NCI-H1436 (cell line): Measurements from ENCODE around the gene MAP4.

ENCODE experiments used
- DNase-seq: peaks from one replicate; lab custom pipeline; 2025; lab: John Stamatoyannopoulos, UW

The MAP4 gene

DNA sequence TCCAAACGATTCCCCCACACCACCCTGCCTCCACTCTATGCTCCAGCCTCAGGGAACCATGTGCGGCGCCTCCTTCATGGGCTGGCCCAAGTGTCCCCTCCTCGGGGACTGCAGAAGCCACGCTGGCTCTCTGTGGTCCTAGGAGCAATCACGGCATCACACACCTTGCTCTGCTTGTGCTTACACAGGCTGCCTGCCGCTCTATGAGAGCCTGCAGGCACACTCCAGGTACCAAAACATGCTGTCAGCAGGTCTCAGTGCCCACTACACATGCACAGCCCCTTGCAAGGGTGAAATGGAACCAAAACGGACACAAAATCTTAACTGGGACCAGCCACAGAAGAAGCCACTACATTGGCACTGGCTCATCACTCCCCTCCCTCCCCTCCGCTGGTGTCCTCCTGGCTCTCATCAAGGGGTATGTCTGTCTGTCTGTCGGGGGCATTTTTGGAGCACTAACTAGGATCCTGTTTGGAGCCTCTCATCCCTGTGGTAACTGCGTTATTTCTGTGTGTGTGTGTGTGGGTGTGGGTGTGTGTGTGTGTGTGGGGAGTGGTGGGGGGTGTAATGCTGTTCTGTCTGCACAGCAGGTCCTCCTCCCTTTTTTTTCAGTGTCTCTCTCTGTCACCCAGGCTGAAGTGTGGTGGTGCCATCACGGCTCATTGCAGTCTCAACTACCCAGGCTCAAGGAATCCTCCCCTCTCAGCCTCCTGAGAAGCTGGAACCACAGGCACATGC, 152.7 kb downstream of the MAP4 start:
- DNase-seq = no peak

DNA sequence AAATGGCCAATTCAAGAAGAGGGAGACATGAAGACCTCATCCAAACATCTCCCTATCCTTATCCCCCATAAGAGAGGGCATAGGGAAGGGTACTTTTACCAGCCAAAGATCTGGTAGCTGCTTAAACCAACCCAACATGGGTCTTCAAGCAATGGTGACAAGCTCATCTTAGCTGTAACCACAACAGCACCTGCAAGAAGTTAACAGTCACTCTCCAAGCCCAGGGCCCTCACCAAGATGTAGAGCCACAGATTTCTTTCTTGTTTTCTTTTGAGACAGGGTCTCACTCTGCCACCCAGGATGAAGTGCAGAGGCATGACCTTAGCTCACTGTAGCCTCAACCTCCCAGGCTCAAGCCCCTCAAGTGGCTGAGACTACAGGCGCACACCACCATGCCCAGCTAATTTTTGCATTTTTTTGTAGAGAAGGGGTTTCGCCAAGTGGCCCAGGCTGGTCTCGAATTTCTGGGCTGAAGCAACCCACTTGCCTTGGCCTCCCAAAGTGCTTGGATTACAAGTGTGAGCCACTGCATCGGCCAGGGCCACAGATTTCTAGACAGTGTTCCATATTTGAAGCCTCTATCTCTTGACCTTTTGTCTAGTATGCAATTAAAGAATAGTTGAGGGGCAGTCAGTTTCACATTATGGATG, 156.1 kb downstream of the MAP4 start:
- DNase-seq = no peak

DNA sequence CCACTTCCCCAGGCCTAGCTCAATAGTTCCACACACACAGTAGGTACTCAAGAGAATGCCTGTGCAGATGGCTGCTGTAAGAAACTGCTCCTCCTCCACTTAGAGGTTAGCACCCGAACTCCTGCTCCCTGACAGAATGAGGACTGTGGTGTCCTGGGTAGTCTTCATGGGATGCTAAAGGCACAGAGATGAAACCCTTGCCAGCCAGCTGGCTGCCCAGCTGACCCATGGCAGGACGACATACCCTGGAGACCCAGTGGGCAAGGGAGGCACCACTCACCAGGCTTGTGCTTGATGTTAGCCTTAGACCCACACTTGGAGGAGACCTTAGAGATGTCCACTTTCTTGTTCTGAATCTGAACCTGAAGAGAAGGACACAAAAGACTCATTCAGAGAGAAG, 159.1 kb downstream of the MAP4 start:
- DNase-seq = no peak

DNA sequence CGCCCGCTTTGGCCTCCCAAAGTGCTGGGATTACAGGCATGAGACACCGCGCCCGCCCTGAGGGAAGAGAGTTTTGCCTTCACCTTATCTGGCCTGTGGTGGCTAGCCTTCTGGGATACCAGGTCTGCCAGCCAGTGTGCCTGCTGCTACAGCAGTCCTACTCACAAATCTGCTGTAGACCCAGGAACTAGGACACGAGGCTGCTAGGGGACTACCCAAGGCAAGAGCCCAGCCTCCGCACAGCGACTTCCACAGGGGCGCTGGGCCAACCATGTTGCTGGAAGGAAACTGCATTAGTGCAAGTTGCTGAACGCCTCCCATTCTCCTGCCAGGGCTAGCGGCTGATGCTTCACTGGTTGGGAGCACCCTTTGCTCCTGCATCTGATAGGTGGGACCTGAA, 159.5 kb downstream of the MAP4 start:
- no peak for DNase-seq

DNA sequence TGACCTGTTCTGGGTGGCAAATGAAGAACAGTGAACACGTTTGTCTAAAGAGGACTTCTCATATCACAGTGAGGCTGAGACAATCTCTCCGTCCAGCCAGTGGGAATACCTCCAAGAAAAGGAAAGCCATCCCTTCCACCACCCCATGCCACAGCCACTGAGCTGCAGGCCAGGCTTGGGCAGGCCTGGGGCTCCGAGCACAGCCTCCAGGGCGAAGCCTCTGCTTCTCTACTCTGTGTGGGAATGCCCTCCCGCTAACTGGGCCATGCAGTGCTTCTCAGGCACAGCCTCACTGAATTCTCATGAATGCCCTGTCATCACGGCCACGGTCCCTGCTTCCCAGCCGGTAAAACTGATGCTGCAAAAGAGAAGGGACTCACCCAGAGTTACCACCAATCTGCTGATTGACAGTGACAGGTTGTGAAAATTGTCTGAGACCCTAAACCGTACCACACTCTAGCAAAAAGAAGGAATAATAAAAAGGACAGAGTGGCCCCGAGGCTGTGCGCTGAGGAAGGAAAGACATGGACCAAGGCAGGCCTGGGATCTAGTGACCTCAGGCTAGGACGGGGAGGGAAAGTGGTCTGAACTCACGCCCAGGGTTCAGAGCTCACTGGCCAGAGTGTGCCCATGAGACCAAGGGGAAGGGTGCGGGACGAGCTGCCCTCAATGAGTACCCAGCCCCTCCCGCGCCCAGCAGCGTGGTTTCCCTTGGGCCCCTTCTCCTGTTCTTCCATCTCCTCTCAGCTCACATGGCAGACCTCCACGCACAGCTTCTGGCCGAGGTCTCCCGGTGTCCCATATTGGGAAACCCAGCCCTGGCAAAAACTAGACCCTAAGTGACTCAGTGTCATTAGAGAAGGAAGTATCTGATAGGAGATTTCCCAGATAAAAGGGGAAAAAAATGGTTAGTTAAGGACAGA, 160.5 kb downstream of the MAP4 start:
- DNase-seq = no peak

DNA sequence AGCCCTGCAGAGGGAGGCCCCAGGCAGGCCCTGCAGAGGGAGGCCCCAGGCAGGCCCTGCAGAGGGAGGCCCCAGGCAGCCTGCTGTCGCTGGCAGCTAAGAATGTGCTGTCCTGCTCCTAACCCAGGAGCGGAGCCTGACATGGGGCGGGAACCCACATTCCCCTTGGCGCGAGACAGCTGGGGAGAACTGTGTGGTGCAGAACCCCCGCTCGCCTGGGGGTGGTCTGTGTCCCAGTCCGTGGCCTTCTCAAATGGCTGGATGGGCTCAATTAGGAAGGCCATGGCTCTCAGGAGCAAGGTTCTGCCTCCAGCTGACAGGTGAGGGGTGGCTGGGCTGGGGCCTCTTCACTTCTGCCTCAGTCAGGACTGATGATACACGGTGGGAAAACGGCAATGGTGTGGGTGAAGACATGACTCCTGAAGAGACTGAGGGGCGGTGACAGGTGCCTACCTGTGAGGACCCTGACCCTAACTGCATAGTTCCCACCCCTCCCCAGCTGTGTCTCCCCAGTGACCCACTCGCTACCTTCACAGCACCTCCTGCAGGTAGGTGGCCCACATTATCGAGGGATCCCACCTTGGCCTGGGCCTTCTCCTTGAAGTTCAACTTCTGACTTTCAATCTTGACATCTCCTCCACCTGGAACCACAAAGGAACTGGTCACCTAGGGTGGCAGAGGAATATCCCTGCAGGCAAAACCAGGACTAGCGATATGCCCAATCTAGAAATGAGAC, 161.3 kb downstream of the MAP4 start:
- DNase-seq = no peak

DNA sequence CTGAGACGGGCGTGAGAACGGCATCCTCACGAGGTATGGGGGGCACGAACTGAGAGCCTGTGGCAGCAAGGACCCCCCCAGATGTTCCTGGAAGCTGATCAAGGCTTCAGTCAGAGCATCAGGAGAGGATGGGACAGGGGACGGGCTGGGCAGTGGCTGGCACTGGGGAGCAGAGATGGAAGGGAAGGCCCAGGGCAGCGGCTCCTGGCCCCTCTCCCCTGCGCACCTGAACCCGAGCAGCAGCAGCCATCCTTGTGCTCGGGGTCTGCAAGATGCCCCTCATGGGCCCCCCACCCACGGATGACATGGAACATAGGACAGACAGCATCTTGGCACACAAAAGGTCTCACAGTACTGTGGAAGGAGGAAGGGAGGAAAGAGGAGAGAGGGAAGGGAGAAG, 161.9 kb downstream of the MAP4 start:
- no peak for DNase-seq

DNA sequence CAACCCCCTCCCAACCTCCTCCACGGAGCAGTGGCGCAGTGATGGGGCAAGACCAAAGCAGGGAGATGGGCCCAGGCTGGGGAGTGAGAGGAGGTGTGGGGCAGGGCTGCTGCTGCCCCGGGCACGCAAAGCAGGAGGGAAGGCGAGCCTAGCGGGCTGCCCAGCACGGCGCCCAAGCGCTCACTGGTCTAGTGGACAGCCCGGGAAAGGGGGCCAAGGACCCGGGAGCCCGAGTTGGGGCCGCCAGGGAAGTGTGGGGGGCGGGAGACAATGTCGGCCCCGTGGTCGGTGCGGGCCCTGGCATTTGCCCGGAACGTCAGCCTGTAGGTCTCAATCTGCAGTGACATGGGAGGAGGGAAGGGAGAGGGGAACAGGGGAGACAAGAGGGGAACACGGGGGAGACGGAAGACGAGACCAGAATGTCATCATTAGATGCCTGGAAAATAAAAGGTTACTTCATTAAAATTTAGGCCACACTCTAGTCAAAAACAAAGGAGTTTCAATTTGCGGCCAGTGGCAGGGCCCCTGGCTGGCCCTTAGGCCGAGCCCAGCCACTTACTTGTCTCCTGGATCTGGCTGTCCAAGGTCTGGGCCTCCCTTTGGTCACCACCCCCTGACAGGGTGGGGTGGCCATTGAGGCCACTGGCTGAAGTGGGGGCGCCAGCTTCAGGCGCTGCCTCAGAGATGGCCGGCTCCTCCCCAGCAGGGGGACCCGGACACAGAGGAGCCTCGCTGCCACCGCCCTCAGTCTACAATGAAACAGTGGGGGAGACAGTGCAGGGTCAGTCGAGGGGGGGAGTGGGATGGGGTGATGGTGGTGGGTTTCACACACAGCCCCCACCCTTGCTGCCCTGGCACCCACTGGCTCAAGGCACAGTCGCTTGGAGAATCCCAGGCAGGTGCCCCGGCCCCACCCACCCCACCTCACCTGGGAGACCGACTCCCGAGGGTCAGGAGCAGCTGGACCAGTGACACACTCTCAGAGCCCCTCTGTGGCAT, 163.3 kb downstream of the MAP4 start:
- DNase-seq = no peak

DNA sequence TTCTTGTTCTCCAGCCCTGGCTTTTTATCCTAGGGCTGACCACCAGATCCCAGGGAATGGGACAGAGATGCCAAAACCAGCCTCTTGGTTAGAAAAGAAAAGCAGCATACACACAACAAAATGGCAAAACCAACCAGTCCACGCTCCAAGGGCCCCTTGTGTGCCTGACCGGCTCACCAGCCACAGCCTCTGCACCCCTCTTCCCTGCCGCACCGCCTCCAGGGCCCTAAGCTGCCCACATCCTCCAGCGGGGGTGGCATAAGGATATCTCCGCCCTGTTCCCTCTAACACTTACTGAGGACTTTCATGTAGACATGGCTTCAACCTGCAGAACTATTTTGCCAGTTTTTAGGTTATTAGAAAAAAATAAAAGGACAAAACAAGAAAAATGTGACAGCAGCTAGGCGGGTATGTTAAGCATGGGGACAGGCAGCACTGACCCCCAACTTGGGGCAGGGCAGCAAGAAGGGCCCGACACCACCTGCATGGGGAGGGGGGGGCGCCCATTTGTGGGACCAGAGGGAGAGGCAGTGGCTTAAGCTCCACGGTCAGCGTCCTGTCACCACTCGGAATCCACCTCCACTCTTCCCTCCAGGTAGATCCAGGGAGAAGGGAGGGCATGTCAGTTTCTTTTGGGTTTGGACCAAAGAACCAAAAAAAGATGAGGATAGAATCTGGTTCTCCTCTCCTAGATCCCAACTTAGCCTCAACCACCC, 164.2 kb downstream of the MAP4 start:
- no peak for DNase-seq

DNA sequence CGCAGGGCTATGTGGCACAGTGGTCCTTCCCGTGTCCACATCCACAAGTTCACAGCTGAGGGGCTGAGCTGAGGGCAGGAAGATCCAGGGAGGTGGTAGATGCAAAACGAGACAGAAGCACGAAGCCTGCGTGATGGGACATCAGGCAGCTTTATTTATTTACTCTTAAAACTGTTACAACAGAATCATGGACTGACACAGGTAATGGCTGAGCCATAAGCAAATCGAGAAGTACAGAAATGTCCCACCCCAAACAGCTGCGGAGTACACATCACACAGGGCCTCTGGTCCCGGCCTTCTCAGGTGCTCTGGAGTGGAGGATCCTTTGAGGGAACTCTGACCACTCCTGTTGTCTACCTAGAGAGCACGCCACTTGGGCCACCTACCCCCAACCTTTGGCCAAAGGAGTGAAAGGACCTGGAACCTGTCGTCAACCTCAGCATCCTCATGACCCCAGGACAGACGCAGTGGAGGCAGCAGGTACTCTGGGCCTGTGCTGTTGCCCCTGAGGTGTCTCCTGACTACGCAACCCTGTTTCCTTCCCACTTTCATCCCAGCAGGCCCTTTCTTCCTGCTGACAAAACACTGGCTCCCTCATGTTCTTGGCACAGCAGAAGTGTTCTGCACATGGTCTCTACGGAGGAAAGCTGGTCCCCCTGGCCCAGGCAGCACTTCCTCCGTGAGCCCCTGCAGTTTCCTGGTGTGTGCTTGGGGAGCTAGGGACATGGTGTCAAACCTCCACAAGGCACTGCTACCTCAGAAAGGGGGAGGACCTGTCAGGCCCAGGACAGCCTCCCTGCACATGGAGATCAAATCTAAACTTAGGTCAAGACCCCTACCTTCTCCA, 165.4 kb downstream of the MAP4 start:
- DNase-seq = no peak

DNA sequence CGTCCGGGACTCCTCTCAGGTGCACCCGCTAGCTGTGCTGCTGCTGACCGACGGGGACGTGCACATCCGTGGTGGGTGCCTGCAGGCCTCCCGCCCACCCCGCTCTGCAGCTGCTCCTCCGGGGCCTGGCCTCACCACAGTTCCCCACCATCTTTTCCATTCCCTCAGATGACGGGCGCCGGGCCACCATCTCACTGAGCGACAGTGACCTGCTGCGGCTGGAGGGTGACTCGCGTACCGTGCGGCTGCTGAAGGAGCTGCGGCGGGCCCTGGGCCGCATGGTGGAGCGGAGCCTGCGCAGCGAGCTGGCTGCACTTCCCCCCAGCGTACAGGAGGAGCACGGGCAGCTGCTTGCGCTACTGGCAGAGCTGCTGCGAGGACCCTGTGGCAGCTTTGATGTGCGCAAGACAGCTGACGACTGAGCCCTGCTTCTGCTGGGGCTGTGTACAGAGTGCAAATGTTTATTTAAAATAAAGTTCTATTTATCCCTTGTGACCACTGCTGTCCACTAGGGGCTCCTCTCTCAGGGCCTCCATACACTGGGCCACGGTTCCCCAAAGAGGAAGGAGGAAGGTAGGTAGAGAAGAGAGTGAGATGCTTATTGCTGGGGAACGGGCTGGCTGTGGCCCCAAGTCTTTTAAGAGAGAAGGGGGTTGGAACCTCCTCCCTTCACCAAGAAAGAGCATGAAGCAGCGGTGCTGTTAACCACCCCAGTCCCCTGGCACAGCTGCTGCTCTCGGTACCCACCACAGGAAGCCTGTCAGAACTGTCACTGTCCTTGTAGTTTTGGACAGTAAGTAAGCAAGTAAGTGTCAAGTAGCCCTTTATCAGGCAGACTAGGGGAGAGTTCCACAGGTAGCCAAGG, 166.3 kb downstream of the MAP4 start:
- no peak for DNase-seq

DNA sequence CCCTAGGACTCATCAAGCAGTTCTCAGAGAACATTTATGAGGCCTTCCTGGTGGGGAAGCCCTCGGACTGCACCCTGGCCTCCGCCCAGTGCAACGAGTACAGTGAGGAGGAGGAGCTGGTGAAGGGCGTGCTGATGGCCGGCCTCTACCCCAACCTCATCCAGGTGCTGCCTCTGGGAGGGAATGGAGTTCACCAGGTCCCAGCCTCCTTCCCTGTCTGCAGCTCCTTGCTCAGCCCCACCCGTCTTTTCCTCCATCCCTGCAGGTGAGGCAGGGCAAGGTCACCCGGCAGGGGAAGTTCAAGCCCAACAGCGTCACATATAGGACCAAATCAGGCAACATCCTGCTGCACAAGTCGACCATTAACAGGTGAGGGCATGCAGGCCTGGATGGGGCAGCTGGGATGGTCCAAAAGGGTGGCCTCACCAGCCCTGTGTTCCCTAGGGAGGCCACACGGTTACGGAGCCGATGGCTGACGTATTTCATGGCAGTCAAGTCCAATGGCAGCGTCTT, 167.0 kb downstream of the MAP4 start:
- DNase-seq = no peak

DNA sequence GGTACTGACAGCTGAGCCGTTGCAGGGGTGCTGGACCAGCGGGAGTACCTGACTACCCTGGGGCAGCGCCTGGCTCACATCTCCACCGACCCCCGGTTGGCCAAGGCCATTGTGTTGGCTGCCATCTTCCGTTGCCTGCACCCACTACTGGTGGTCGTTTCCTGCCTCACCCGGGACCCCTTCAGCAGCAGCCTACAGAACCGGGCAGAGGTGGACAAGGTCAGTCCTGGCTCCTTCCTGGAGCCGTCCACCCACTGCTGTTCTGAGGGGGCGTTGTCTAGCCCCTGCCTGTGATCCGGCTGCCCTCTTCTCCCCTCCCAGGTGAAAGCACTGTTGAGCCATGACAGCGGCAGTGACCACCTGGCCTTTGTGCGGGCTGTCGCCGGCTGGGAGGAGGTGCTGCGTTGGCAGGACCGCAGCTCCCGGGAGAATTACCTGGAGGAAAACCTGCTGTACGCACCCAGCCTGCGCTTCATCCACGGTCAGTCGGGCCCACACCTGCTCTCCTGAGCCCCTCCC, 167.6 kb downstream of the MAP4 start:
- DNase-seq = no peak

DNA sequence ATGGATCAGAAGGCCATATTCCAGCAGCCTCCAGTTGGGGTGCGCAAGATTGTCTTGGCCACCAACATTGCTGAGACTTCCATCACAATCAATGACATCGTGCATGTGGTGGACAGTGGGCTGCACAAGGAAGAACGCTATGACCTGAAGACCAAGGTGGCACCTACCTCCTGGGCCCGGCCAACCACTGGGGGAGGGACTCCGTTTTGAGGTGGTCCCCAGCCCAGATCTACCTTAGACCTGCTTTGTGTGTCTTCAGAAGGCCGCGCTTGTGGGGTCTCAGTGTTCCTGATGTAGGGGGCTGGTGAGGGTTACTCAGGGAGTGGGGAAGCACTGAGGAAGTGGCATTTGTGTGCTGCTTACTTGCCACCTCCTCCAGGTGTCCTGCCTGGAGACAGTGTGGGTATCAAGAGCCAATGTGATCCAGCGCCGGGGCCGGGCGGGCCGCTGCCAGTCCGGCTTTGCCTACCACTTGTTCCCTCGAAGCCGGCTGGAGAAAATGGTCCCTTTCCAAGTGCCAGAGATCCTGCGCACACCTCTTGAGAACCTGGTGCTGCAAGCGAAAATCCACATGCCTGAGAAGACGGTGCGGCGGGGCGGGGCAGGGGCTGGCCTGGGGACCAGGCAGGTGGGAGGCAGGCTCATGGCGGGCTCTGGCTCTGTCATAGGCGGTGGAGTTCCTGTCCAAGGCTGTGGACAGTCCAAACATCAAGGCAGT, 168.3 kb downstream of the MAP4 start:
- DNase-seq = no peak

DNA sequence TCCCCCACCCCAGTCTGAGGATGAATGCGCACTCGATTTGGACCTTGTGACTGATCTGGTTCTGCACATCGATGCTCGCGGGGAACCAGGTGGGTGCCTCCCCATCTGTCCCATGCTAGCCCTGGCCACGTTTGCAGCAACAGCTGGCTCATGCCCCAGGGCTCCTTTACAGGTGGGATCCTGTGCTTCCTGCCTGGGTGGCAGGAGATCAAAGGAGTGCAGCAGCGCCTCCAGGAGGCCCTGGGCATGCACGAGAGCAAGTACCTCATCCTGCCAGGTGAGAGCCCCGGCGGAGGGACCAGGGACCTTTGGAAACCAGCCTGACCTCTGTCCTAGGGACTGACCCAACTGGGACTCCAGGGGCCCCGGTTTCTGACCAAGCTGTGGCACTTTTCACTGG, 169.0 kb downstream of the MAP4 start:
- no peak for DNase-seq

DNA sequence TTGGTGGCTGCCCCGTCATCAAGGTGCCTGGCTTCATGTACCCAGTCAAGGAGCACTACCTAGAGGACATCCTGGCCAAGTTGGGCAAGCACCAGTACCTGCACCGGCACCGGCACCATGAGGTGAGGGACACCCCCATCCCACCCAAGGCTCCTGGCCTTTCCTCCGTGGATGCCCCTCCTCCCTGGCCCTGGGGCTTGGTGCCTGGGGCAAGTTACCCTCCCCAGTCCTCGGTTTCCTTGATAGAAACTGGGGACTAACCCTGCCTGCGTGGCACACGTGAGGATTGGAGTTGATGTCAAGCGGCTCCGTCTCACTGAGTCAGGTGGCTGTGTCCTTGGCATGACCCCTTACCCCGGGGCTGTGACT, 169.4 kb downstream of the MAP4 start:
- DNase-seq = no peak

DNA sequence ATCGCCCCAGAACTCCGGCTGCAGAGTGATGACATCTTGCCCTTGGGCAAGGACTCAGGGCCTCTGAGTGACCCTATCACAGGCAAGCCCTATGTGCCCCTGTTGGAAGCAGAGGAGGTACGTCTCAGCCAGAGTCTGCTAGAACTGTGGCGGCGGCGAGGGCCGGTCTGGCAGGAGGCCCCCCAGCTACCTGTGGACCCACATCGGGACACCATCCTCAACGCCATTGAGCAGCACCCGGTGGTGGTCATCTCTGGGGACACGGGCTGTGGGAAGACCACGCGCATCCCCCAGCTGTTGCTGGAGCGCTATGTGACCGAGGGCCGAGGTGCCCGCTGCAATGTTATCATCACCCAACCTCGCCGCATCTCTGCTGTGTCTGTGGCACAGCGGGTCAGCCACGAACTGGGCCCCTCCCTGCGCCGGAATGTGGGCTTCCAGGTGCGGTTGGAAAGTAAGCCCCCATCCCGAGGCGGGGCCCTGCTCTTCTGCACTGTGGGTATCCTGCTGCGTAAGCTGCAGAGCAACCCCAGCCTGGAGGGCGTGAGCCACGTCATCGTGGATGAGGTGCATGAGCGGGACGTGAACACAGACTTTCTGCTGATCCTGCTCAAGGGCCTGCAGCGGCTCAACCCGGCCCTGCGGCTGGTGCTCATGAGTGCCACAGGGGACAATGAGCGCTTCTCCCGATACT, 169.9 kb downstream of the MAP4 start:
- DNase-seq = no peak
